ENCODE results near the gene NME3. TPM values are rescaled to one million over a fixed set of nuclear protein-coding genes. Genes with fewer than 3 reads are reported as not detected.

NME3 gene
- total and polyA plus RNA-seq, 4 donors: 10.4 to 38.0 (median 19.4) TPM

GRCh38 chr16:1775846-1776671 is 4.7 kb upstream of the NME3 start:
- DNase-seq (ENCODE audit: low spot score): no peak
- no peak overlapping the region for H3K27ac ChIP-seq (ENCODE audit: low read depth in 1 of 2, low read length in 2 of 2)
- peaks cover 0 to 18% (median 10%) of the 10 kb centered on the region in 4 donors for H3K36me3 ChIP-seq (ENCODE audit: control insufficient read depth in 4 of 4, insufficient read depth in 3 of 4, low read depth in 1 of 4, low read length in 3 of 4)
- WGBS: 82% methylated on average over 28 of the region's 28 CpGs
- no peak for TF ChIP-seq GABPA (IDR thresholded peaks at IDR 0.05 in 1 of 2, conservative IDR thresholded peaks at IDR 0.05 in 1 of 2)
- TF ChIP-seq EGR1 (IDR thresholded peaks at IDR 0.05; ENCODE audit: low read depth in 2 of 2): no peak
- TF ChIP-seq, protein P1, sequence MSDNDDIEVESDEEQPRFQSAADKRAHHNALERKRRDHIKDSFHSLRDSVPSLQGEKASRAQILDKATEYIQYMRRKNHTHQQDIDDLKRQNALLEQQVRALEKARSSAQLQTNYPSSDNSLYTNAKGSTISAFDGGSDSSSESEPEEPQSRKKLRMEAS (IDR thresholded peaks at IDR 0.05): no peak
- no peak for TF ChIP-seq RAD21 (IDR thresholded peaks at IDR 0.05)
- TF ChIP-seq NR2F2 (IDR thresholded peaks at IDR 0.05): no peak
- TF ChIP-seq HNF4G (IDR thresholded peaks at IDR 0.05): no peak
- TF ChIP-seq HNF4A (conservative IDR thresholded peaks at IDR 0.05): no peak
- no peak for TF ChIP-seq ATF3 (IDR thresholded peaks at IDR 0.05)
- peaks cover 17 to 61% (median 42%) of the 10 kb centered on the region in 4 donors for H3K4me1 ChIP-seq (ENCODE audit: control insufficient read depth in 4 of 4, insufficient read depth in 4 of 4, low read length in 3 of 4)
- H3K9me3 ChIP-seq (ENCODE audit: control insufficient read depth in 4 of 4, low read length in 3 of 4): no peaks in the 10 kb centered on the region
- H3K4me3 ChIP-seq (ENCODE audit: low read depth in 1 of 3, low read length in 3 of 3): no peak overlapping the region
- H3K27me3 ChIP-seq (ENCODE audit: control insufficient read depth in 4 of 4, insufficient read depth in 4 of 4, low read length in 3 of 4): no peaks in the 10 kb centered on the region
- H3K9ac ChIP-seq (ENCODE audit: low read depth in 1 of 2, low read length in 2 of 2): no peak overlapping the region

- TF ChIP-seq HNF4G (IDR thresholded peaks at IDR 0.05): no peak
- TF ChIP-seq REST (IDR thresholded peaks at IDR 0.05): no peak
- no peak for TF ChIP-seq YY1 (IDR thresholded peaks at IDR 0.05)
- no peak for TF ChIP-seq FOXA2 (IDR thresholded peaks at IDR 0.05)
- WGBS: 93% methylated on average over 30 of the region's 30 CpGs
- H3K27me3 ChIP-seq (ENCODE audit: control insufficient read depth in 4 of 4, insufficient read depth in 4 of 4, low read length in 3 of 4): no peaks in the 10 kb centered on the region
- H3K4me1 ChIP-seq (ENCODE audit: control insufficient read depth in 4 of 4, insufficient read depth in 4 of 4, low read length in 3 of 4): peaks cover 13 to 58% (median 38%) of the 10 kb centered on the region in 4 donors
- no peak overlapping the region for H3K9ac ChIP-seq (ENCODE audit: low read depth in 1 of 2, low read length in 2 of 2)
- no peak for DNase-seq (ENCODE audit: low spot score)
- peaks cover 0 to 18% (median 10%) of the 10 kb centered on the region in 4 donors for H3K36me3 ChIP-seq (ENCODE audit: control insufficient read depth in 4 of 4, insufficient read depth in 3 of 4, low read depth in 1 of 4, low read length in 3 of 4)
- no peak overlapping the region for H3K4me3 ChIP-seq (ENCODE audit: low read depth in 1 of 3, low read length in 3 of 3)
- no peaks in the 10 kb centered on the region for H3K9me3 ChIP-seq (ENCODE audit: control insufficient read depth in 4 of 4, low read length in 3 of 4)
- no peak overlapping the region for H3K27ac ChIP-seq (ENCODE audit: low read depth in 1 of 2, low read length in 2 of 2)
Measured at GRCh38 chr16:1775006-1775845, 3.9 kb upstream of the NME3 start.

- Histone ChIP-seq H3K9ac (ENCODE audit: low read depth in 1 of 2, low read length in 2 of 2) (no peak overlapping the region), H3K36me3 (ENCODE audit: control insufficient read depth in 4 of 4, insufficient read depth in 3 of 4, low read depth in 1 of 4, low read length in 3 of 4) (peaks cover 0 to 18% (median 10%) of the 10 kb centered on the region in 4 donors)
Measured at GRCh38 chr16:1774448-1774780, 3.1 kb upstream of the NME3 start.

More at GRCh38 chr16:1774448-1774780, 3.1 kb upstream of the NME3 start:
- TF ChIP-seq YY1 (IDR thresholded peaks at IDR 0.05): no peak
- TF ChIP-seq, protein P2, sequence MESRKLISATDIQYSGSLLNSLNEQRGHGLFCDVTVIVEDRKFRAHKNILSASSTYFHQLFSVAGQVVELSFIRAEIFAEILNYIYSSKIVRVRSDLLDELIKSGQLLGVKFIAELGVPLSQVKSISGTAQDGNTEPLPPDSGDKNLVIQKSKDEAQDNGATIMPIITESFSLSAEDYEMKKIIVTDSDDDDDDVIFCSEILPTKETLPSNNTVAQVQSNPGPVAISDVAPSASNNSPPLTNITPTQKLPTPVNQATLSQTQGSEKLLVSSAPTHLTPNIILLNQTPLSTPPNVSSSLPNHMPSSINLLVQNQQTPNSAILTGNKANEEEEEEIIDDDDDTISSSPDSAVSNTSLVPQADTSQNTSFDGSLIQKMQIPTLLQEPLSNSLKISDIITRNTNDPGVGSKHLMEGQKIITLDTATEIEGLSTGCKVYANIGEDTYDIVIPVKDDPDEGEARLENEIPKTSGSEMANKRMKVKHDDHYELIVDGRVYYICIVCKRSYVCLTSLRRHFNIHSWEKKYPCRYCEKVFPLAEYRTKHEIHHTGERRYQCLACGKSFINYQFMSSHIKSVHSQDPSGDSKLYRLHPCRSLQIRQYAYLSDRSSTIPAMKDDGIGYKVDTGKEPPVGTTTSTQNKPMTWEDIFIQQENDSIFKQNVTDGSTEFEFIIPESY (IDR thresholded peaks at IDR 0.05): no peak
- no peak for TF ChIP-seq NR2F2 (IDR thresholded peaks at IDR 0.05)
- Histone ChIP-seq H3K4me1 (ENCODE audit: control insufficient read depth in 4 of 4, insufficient read depth in 4 of 4, low read length in 3 of 4) (peaks cover 10 to 57% (median 33%) of the 10 kb centered on the region in 4 donors), H3K9me3 (ENCODE audit: control insufficient read depth in 4 of 4, low read length in 3 of 4) (no peaks in the 10 kb centered on the region), H3K4me3 (ENCODE audit: low read depth in 1 of 3, low read length in 3 of 3) (no peak overlapping the region), H3K27ac (ENCODE audit: low read depth in 1 of 2, low read length in 2 of 2) (no peak overlapping the region), H3K27me3 (ENCODE audit: control insufficient read depth in 4 of 4, insufficient read depth in 4 of 4, low read length in 3 of 4) (no peaks in the 10 kb centered on the region)
- no peak for DNase-seq (ENCODE audit: low spot score)
- 92% methylated on average over 7 of the region's 7 CpGs for WGBS
